OCI-LY7 (cell line): ENCODE data around the gene PLXNC1. TPM values are rescaled to one million over a fixed set of nuclear protein-coding genes. Genes with fewer than 3 reads are reported as not detected.

Experiments used
- BruUV-seq: library from RNA; stranded (reverse); fragments of 400-500 nt; replicated peaks from 2 replicates; lab custom pipeline; 2021; lab: Mats Ljungman, UMichigan
- CTCF ChIA-PET: fragments of 300-600 bp; sonication (Branson Sonifier 250); formaldehyde crosslinking; loops from one replicate; lab custom pipeline; 2022; ENCODE audit warnings: antibody characterized with exemption; ENCODE audit not compliant: unreplicated experiment; lab: Charles Lee
- POLR2A ChIA-PET: fragments of 300-600 bp; sonication (Branson Sonifier 250); formaldehyde crosslinking; loops from one replicate; lab custom pipeline; 2022; ENCODE audit warnings: antibody characterized with exemption; lab: Charles Lee
- DNase-seq: peaks from one replicate; pipeline ENCODE4 v3.0.0-alpha.2; 2015; ENCODE audit warnings: low spot score
- H2AFZ ChIP-seq: fragments of 200-600 bp; sonication (generic), shearing (Covaris generic); 2 replicates; pipeline ENCODE4 v1.6.1; 2014; ENCODE audit warnings: mild to moderate bottlenecking, antibody characterized with exemption, low read length, moderate library complexity
- H3K27ac ChIP-seq: fragments of 200-600 bp; sonication (generic); 2 replicates; pipeline ENCODE4 v1.5.1; 2014; ENCODE audit warnings: mixed run types, low read depth, mild to moderate bottlenecking, moderate library complexity, low read length, inconsistent platforms; ENCODE audit not compliant: poor library complexity, severe bottlenecking
- H3K36me3 ChIP-seq: fragments of 200-600 bp; sonication (generic); 2 replicates; pipeline ENCODE4 v1.6.1; 2014; ENCODE audit warnings: mild to moderate bottlenecking, antibody characterized with exemption, low read length, moderate library complexity, mixed read lengths; ENCODE audit not compliant: insufficient read depth
- H3K4me1 ChIP-seq: fragments of 200-600 bp; sonication (generic); 2 replicates; pipeline ENCODE4 v1.5.1; 2014; ENCODE audit warnings: mild to moderate bottlenecking, low read length; ENCODE audit not compliant: insufficient read depth, poor library complexity, severe bottlenecking
- H3K4me2 ChIP-seq: fragments of 200-600 bp; sonication (generic); 2 replicates; pipeline ENCODE4 v1.6.1; 2014; ENCODE audit warnings: mild to moderate bottlenecking, low read length
- H3K4me3 ChIP-seq: fragments of 200-600 bp; sonication (generic); 2 replicates; pipeline ENCODE4 v1.5.1; 2014; ENCODE audit warnings: mild to moderate bottlenecking, low read depth, low read length; ENCODE audit not compliant: poor library complexity, severe bottlenecking
- H3K79me2 ChIP-seq: fragments of 200-600 bp; sonication (generic); 2 replicates; pipeline ENCODE4 v1.6.1; 2016; ENCODE audit warnings: low read depth, mild to moderate bottlenecking, low read length, moderate library complexity, mixed read lengths; ENCODE audit not compliant: insufficient read depth
- H3K9me2 ChIP-seq: fragments of 200-600 bp; sonication (generic); 2 replicates; pipeline ENCODE4 v1.6.1; 2016; ENCODE audit warnings: mild to moderate bottlenecking, low read length, mixed read lengths; ENCODE audit not compliant: insufficient read depth
- H3K9me3 ChIP-seq: fragments of 200-600 bp; sonication (generic); 2 replicates; pipeline ENCODE4 v1.6.1; 2014; ENCODE audit warnings: mild to moderate bottlenecking, mixed run types, low read length, mixed read lengths
- H4K20me1 ChIP-seq: fragments of 200-600 bp; sonication (generic); 2 replicates; pipeline ENCODE4 v1.6.1; 2014; ENCODE audit warnings: mild to moderate bottlenecking, antibody characterized with exemption, low read length, moderate library complexity, mixed read lengths; ENCODE audit not compliant: insufficient read depth
- CTCF ChIP-seq: fragments of 200-600 bp; sonication (generic); conservative IDR thresholded peaks from 2 replicates; pipeline ENCODE4 v1.5.1; 2014; ENCODE audit warnings: mild to moderate bottlenecking, antibody characterized with exemption, low read length, moderate library complexity, mixed read lengths
- EZH2phosphoT487 ChIP-seq: fragments of 200-600 bp; sonication (generic); IDR thresholded peaks from 2 replicates; pipeline ENCODE4 v1.6.1; 2018; ENCODE audit warnings: low read depth, borderline replicate concordance, mild to moderate bottlenecking, mixed run types, antibody characterized with exemption, low read length, moderate library complexity, mixed read lengths
- intact Hi-C: fragments of 100-400 bp; cut with micrococcal nuclease; formaldehyde crosslinking; loops from one replicate; pipeline ENCODE4 v1.10.0; 2022; ENCODE audit not compliant: unreplicated experiment
- total RNA-seq, 2 experiments: library from RNA; depleted of rRNA in 1 of 2; stranded (reverse); fragments of >200 nt in 1 of 2; shearing (Covaris generic) in 1 of 2; gene quantifications; 2 replicates each; pipeline ENCODE4 v1.2.3, GENCODE V29; 2014 to 2022

PLXNC1 gene
- total RNA-seq, 2 experiments from 2014 or later: 4.5 to 8.0 TPM

GRCh38 chr12:94186278-94187241 is 38.2 kb downstream of the PLXNC1 start:
- BruUV-seq: no TSS peak

GRCh38 chr12:94187361-94187760 is 39.0 kb downstream of the PLXNC1 start:
- intact Hi-C loops: no loop called here
- CTCF ChIA-PET: no interaction called here
- no peak overlapping the region for H3K4me3 ChIP-seq

More at GRCh38 chr12:94186278-94187241, 38.2 kb downstream of the PLXNC1 start:
- Histone ChIP-seq H3K4me2 (no peak overlapping the region), H3K27ac (no peak overlapping the region), H3K4me3 (no peak overlapping the region), H3K9me3 (no peaks in the 10 kb centered on the region), H4K20me1 (no peaks in the 10 kb centered on the region), H2AFZ (no peak overlapping the region), H3K79me2 (no peaks in the 10 kb centered on the region), H3K36me3 (no peaks in the 10 kb centered on the region), H3K4me1 (no peaks in the 10 kb centered on the region), H3K9me2 (no peaks in the 10 kb centered on the region)
- CTCF ChIA-PET: no interaction called here
- DNase-seq: no peak
- intact Hi-C loops: no loop called here
- POLR2A ChIA-PET: interaction anchor here (1.0 to 1.7 kb wide), 2 partner anchors 9 to 12 kb away, joined by 3 to 8 read pairs; no protein-coding TSS in a partner anchor
- TF ChIP-seq CTCF (no peak), EZH2phosphoT487 (no peak)

More at GRCh38 chr12:94187361-94187760, 39.0 kb downstream of the PLXNC1 start:
- Histone ChIP-seq H3K4me1 (no peaks in the 10 kb centered on the region), H3K79me2 (no peaks in the 10 kb centered on the region), H3K4me2 (no peak overlapping the region), H4K20me1 (no peaks in the 10 kb centered on the region), H2AFZ (no peak overlapping the region), H3K9me3 (peaks cover 6% of the 10 kb centered on the region; the same call in 1 of the 2 replicates), H3K36me3 (no peaks in the 10 kb centered on the region), H3K27ac (no peak overlapping the region), H3K9me2 (no peaks in the 10 kb centered on the region)
- no peak for DNase-seq
- BruUV-seq: no TSS peak
- POLR2A ChIA-PET: interaction anchor here (0.7 to 3.2 kb wide), 3 partner anchors 10 to 18 kb away, joined by 3 to 21 read pairs (median 3); no protein-coding TSS in a partner anchor
- TF ChIP-seq EZH2phosphoT487 (no peak), CTCF (no peak)
